Mucosa of gallbladder (tissue), 1 donor: ENCODE data around the gene SPTBN4. TPM values are rescaled to one million over a fixed set of nuclear protein-coding genes. Genes with fewer than 3 reads are reported as not detected.
"Not testable (repeated sequence)": the region's sequence is repeated elsewhere in the genome, so short reads cannot be mapped to it uniquely, and the experiment has no call there.

Experiments
- DNase-seq: peaks from one replicate; pipeline ENCODE4 v3.0.0-alpha.2; 2020; ENCODE audit warnings: low spot score
- total RNA-seq: library from RNA; stranded (reverse); gene quantifications from one replicate; pipeline ENCODE4 v1.2.1, GENCODE V29; 2021
- donor health status: DM: no; HTN: no; CAD: no.

Gene SPTBN4
- total RNA-seq = 3.5 TPM

DNA sequence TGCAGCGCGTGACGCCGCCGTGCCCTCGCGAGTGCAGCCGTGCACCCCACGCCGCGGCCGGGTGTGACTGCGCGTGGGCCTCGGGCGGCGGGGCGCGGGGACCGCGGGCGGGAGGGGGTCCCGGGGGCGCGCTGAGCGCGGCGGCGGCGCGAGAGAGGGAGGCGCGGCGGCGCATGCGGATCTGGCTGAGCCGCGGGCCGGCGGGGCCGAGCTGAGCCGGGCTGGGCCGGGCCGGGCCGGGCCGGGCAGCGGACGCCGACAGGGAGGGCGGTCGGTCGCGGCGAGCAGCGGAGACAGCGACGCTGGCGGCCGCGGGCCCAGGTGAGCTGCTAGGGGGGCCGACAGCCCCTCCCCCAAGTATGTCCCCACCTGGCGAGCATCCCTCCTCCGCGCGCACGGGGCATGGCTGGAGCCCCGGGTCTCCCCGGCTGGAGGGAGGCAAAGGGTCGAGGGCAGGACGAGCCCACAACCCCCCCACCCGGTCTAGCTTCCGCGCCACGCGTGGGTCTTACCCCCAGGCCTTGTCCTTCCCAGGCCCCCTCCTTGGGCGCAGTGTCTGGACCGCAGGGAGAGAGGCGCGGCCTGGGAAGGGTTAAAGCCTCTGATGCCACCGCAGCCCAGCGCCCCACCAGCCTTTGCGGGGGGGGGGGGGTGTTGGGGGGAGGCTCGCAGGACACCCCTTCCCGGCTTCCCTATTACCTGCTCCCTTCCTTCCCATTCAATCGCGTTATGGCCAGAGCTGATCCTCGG lies at the start of gene SPTBN4:
Gene SPTBN4, plus strand, starts transcription at position 17 of the 750 bp plus-strand sequence. CDS start 5,621 bp downstream, outside the sequence.
- DNase-seq = no peak

DNA sequence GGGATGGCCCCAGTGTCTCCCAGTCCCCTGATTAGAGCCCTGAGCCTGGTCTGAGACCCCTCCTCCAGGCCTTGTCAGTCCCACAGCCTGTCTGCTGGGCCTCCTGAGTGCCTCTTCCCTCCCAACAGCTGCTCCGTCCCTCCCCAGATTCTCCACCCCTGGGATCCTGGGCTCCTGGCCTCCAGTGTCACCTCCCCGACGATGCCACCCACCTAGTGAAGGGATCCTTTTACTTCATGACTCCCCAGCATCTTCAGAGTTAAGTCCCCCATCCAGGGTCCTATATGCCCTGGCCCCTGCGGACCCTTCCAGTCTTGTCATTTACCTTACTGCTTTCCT lies 49.2 kb upstream of the SPTBN4 start:
- DNase-seq = no peak

DNA sequence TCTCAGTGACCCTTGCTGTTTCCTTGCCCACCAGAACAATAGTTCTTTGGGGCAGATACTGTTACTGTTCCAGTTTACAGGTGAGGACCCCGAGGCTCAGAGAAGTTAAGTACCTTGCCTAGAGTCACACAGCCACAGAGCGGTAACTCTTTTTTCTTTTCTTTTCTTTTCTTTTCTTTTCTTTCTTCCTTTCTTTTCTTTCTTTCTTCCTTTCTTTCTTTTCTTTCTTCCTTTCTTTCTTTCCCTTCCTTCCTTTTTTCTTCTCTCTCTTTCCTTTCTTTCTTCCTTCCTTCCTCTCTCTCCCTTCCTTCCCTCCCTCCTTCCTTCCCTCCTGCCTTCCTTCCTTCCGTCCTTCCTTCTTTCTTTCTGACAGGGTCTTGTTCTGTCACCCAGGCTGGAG lies 48.8 kb upstream of the SPTBN4 start:
- DNase-seq = no peak

DNA sequence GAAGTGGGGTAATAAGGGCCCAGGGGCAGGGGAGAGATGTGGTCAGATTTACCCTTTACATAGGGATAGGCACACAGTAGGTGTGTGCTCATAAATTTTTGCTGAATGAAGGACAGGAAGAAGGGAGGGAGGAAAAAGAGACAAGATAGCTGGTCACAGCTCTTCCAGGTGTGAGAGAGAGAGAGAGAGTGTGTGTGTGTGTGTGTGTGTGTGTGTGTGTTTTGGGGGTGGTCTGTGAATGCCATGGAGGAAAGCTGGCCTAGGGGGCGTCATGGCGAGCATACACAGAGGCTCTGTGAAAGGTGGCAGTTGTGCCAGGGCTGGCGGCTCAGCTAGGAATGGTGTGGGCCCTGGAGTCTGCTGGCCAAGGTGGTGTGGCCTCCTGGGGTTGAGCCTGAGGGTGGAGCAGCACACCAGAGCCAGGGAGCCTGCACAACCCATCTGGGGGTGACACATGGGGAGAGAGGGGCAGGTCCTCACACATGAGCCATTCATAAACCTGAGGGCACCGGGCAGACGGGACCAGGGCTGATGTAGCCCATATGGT lies 47.7 kb upstream of the SPTBN4 start:
- no peak for DNase-seq

DNA sequence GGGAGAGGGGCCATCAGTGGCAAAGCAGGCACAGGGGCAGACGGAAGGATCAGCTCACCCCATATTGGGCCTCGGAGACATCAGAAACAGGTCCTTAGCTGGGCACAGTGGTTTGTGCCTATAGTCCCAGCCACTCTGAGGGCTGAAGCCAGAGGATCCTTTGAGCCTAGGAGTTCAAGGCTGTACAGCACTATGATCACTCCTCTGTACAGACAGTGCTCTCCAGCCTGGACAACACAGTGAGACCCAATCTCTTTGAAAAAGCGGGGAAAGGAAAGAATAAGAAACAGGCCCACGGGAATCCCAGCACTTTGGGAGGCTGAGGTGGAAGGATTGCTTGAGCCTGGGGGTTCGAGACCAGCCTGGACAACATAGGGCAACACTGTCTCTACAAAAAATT lies 47.0 kb upstream of the SPTBN4 start:
- DNase-seq = no peak

DNA sequence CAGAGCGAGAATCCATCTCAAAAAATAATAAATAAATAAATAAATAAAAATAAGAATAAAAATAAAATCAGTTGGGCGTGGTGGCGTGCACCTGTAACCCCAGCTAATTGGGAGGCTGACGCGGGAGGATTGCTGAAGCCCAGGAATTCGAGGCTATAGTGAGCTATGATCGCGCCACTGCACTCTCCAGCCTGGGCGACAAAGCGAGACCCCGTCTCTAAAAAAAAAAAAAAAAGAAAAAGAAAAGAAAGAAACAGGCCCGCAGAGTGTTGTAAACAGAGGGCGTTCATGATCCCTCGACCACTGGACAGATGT lies 46.4 kb upstream of the SPTBN4 start:
- DNase-seq = no peak

DNA sequence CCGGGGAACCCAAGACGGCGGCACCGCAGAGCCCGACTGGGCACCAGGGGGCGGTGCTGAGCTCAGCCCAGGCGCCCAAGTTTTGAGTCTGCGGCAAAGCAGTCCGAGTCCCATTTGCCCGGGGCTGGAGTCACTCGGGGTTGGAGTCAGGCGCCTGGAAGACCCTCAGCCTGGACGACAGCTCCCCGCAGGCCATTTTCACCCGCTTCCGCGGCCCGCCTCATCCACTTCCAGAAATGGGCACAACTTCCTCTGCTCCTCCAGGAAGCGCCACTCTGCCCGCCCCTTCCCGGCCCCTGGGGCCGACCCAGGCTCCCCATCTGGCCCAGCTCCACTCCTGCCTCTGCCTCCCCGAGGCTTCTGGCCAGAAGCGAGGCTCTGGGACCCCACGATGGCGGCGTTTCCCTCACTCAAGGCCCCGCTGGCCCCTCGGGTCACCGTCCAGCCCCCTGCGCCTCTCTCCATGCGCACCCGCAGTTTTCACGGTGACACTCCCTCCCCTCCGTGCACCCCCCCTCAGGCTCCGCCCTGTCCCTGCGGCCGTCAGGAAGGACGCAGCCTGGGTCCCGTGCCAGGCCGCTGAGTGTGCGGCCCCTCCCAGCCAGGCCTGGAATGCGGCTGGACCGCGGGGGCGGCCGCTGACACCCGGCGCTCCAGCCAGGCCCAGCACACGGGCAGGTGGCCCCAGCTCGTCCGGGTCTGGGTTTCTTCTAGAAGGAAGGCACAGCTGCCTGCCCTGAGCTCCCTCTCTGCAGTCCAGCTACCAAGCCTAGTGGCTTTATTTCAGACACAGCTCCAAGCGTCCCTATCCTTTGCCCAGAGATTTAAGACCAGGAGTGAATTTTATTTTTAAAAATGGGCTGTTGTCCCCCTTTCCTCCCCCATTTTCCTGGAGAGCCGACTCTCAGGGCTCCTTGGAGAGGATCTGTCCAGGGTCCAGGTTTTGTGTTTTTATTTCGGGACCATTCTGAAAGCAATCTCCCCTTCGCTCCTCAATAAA lies 45.7 kb upstream of the SPTBN4 start:
- DNase-seq = peak; percentile 93

DNA sequence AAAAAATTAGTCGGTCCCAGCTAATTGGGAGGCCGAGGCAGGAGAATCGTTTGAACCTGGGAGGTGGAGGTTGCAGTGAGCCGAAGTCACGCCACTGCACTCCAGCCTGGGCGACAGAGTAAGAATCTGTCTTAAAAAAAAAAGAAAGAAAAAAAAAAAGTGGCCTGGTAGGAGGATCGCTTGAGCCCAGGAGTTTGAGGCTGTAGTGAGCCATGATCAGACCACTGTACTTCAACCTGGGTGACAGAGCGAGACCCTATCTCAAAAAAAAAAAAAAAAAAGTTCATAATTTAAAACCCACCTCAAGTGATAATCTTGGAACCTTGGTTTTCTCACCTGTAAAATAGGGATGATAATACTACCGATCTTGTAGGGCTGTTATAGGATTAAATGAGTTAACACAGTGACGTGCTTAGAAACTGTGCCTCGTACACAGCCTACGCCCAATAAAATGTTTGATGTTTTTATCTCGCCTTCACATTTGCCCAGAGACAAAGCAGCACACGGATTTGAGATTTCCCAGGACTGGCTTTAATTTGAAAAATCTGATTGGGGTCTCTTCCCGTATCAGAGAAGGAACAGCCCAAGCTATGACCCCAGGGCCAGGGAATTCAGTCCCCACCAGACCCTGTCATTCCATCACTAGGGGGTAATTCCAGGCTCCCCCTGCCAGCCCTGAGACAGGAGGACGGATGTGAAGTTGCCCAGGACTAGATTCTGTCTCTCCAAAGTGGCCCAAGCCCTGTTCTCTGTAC lies 44.6 kb upstream of the SPTBN4 start:
- no peak for DNase-seq

DNA sequence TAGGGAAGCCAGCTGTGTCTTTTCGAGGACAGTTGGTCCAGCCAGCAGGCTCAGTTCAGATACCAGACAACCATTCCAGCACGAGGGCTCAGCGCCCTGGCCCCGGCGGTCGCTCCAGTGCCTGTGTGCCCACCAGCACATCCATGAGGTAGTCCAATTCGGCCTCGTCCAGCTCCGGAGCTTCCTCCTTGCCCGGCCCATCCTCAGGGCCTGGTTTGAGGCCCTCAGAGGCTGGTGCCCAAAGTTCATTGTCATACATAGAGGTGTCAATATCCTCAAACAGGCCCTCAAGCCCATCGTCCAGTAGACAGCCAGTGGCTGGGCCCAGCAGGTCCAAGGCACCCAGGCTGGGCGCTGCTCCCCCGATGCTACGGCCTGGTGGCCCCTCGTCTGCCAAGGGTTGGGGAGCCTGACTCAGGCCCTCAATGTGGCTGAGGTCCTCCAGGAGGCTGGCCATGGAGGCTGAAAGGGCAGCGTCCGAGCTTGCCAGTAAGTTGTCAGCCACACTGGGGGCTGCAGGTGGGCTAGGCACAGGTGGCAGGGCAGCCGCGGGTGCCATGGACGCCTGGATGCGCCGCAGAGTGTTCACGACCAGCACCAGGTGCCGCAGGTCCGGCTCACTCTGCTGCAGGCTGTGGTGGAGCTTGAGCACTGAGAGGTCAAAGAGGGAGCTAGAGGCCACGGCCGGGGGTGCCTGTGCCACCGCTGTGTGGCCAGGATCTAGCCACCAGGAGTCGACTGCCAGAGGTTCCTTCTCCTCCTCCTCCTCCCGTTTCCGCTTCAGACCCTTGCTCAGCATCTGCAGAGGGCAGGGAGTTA lies 43.8 kb upstream of the SPTBN4 start:
- DNase-seq = no peak

DNA sequence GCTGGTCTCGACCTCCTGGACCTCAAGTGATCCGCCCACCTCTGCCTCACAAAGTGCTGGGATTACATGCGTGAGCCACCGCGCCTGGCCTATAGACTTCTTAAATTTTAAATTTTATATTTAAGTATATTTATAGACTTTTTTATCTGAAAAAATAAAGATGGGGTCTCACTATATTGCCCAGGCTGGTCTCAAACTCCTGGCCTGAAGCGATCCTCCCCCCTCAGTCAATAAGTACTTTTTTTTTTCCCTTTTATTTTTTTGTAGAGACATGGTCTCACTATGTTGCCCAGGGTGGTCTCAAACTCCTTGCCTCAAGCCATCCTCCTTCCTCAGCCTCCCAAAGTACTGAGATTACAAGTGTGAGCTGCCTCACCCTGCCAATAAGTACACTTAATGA lies 42.9 kb upstream of the SPTBN4 start:
- no peak for DNase-seq

DNA sequence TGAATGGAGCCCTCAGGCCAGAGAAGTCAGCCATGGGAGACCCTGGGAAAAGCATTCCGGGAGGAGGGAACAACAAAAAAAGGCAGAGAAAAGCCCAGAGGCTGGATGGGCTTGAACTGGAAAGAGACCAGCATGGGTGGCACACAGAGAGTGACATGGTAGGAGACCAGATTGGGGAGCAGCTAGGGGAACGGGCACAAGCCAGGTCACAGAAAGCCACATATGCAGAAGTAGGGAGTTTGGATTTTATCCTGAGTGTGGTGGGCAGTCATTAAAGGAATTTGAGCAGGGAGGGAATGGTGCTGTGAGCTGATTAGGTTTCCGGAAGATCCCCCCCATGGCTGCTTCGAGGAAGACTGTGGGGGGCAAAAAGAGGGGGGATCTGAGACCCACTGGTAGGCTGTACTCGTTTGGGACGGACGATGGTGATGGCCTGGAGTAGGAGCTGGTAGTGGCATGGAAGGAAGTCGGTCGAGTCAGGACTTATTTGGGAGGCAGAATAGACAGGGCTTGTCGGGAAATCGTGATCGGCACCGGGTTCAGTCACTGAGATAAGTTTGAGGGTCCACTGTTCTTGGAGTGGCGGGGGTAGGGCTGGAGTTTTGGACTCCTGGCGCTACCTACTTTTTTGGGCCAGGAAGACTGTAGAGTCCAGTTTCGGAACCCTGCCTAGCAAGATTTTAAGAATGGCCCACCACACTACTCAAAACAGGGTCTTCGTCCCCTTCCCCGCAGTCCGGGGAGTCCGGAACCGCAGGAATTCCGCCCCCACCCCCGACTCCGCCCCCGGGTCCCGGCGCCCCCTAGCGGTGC lies 42.0 kb upstream of the SPTBN4 start:
- DNase-seq = no peak

DNA sequence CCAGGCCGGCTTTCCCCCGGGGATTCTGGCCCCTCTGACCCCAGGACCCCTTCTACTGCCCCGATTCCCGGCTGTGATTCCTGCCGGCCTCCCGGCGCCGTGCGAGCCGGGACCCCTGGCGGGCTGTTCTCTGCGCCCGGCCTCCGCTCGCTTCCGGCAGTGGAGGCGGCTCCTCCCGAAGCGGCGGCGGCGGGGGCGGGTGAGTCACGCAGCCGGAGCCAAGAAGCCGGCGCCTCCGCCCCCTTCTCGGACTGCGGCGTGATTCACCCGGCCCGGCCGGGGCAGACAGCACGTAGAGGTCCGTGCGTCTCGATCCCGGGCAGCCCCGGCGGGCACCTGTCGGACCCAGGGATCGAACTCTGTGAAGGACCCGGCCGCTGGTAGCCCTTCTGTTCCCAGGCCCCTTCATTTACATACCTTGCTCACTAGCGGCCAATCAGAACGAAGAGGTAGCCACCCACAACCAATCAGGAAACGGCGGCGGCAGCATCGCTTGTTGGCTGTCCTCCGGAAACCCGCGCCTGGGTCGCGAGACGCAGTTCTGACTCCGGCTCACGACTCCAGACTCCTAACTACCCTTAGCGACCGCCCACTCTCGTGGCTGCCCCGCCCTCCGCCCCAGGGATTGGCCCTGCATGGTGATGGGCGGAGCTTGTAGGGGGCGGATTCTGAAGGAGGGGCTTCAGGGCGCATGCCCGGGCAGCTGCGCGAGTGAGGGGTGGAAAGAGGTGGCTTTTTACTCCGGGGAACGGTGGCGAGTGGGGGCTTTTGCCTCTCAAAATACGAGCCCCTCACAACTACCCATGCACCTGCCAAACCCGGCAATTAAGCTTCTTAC lies 41.1 kb upstream of the SPTBN4 start, which contains the start of gene SERTAD1:
Gene SERTAD1, minus strand, starts transcription at position 543 of the 838 bp plus-strand sequence. CDS start 2,446 bp downstream, outside the sequence.
- peak; percentile 100 for DNase-seq

DNA sequence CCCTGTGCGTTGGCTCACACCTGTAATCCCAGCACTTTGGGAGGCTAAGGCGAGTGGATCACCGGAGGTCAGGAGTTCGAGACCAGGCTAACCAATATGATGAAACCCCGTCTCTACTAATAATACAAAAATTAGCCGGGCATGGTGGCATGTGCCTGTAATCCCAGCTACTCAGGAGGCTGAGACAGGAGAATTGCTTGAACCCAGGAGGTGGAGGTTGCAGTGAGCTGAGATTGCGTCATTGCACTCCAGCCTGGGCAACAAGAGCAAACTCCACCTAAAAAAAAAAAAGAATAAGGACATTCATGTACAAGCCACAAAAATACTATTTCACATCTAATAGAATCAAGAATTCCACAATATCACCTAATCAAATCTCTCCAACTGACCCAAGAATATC lies 38.6 kb upstream of the SPTBN4 start:
- DNase-seq = not testable (repeated sequence)

DNA sequence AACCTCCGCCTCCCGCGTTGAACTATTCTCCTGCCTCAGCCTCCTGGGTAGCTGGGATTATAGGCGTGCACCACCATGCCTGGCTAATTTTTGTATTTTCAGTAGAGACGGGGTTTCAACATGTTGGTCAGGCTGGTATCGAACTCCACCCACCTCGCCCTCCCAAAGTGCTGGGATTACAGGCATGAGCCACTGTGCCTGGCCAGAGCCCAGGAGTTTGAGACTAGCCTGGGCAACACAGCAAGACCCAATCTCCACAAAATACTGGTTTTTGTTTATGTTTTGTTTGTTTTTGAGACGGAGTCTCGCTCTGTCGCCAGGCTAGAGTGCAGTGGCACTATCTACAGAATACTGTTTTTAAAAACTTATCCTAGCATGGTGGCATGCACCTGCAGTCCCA lies 36.6 kb upstream of the SPTBN4 start:
- not testable (repeated sequence) for DNase-seq

DNA sequence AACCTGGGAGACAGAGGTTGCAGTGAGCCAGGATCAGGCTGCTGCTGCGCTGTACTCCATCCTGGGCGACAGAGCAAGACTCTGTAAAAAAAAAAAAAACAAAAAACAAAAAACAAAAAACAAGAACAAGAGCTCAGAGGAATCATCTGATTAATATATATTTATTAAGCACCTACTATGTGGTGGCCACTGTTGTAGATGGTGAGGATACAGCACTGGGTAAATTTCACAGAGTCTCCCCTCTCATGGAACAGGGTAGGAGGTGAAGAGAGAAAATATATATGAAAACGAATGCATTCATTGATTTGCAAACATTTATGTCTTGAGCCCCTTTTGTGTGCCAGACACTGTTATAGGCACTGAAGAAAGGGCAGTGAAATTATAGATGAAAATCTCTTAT lies 35.1 kb upstream of the SPTBN4 start:
- no peak for DNase-seq

DNA sequence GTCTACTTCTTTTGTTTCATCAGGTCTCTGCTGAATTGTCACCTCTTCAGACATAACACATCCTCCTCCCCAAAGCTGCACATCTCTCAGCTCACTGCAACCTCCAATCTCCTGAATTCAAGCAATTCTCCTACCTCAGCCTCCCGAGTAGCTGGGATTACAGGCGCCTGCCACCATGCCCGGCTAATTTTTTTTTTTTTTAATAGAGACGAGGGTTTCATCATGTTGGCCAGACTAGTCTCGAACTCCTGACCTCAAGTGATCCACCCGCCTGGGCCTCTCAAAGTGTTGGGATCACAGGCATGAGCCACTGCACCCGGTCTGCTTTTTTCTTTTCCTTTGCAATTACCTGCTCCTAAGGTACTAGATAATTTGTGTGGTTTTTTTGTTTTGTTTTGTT lies 34.0 kb upstream of the SPTBN4 start:
- not testable (repeated sequence) for DNase-seq

DNA sequence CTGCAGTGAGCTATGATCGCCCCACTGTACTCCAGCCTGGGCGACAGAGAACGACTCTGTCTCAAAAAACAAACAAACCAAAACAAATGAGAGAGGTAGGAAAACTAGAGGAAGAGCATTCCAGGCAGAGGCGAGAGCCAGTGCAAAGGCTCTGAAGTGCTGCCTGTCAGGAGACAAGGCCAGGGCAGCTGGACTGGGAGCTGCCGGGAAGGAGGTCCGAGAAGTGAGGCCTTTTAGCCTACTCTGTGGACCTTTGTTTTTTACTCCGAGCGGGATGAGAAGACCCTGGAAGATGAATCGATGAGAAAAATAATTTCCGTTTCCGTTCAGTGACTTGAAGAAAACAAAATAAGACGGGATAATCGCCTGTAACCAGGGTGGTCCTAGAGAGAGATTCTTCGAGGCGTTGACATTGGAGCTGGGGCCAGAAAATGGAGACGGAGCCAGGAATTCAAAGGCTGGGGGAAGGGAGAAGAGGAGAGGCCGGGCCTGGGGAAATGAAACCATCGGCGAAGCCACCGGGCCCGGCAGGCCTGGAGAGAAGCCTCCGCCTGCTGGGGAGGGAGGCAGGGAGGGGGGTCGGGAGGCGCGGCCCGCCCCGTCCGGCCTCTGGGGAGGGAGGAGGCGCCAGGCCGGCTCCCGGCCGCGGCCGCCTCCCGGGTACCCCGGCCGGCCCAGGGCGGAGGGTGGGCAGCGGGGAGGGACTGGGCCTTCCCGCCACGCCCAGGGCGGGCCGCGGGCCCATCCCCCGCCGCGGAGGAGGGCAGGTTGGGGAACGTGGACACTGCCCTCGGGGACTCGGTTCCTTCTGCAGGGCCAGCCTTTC lies 33.2 kb upstream of the SPTBN4 start:
- DNase-seq = peak; percentile 85

DNA sequence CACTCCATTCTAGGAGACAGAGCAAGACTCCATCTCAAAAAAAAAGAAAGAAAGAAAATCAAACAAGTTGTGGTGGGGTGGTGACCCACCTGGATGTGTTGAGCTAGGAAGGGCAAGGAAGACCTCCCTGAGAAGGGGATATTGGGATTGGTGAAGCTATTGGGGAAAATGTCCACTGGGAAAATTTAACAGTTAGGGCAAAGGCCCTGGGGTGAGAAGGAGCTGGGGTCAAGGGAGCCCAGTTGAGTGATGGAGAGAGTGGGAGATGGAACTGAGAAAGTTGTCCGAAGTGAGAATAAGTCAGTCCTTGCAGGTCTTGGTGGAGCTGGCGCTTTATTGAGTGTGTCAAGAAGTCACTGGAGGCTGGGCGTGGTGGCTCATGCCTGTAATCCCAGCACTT lies 28.5 kb upstream of the SPTBN4 start:
- DNase-seq = no peak
